Measurements from ENCODE around the gene FYB1. TPM values are rescaled to one million over a fixed set of nuclear protein-coding genes. Genes with fewer than 3 reads are reported as not detected.

The FYB1 gene
- total RNA-seq, 1 donor = under 0.01 TPM

- Histone ChIP-seq H3K36me3 (ENCODE audit: insufficient read depth, low read length) (no peaks in the 10 kb centered on the region), H3K9me3 (ENCODE audit: low read depth, low read length) (no peaks in the 10 kb centered on the region), H3K79me2 (ENCODE audit: insufficient read depth, low read length) (no peaks in the 10 kb centered on the region), H3K4me3 (ENCODE audit: insufficient read depth, low read length) (no peak overlapping the region), H3K27ac (ENCODE audit: low read depth, low read length) (no peak overlapping the region), H3K4me2 (ENCODE audit: insufficient read depth, low read length) (no peak overlapping the region), H3K4me1 (ENCODE audit: insufficient read depth, low read length) (peaks cover under 1% of the 10 kb centered on the region), H2AFZ (ENCODE audit: low read length) (no peak overlapping the region), H4K20me1 (ENCODE audit: insufficient read depth, low read length) (no peaks in the 10 kb centered on the region), H3K27me3 (ENCODE audit: insufficient read depth, low read length) (no peaks in the 10 kb centered on the region)
- no peak for TF ChIP-seq CTCF (IDR thresholded peaks at IDR 0.05; ENCODE audit: extremely low read depth, low read depth, low read length)
- DNase-seq (ENCODE audit: insufficient read length, low spot score, missing footprints) = no peak
These were observed 621 bp downstream of the FYB1 start for GRCh38 chr5:39218482-39219402.

- Histone ChIP-seq H3K36me3 (ENCODE audit: insufficient read depth, low read length) (no peaks in the 10 kb centered on the region), H3K4me3 (ENCODE audit: insufficient read depth, low read length) (no peak overlapping the region), H3K27ac (ENCODE audit: low read depth, low read length) (no peak overlapping the region), H3K4me2 (ENCODE audit: insufficient read depth, low read length) (peak overlapping the region; percentile 18), H3K4me1 (ENCODE audit: insufficient read depth, low read length) (no peaks in the 10 kb centered on the region), H4K20me1 (ENCODE audit: insufficient read depth, low read length) (no peaks in the 10 kb centered on the region), H3K9me3 (ENCODE audit: low read depth, low read length) (no peaks in the 10 kb centered on the region), H3K27me3 (ENCODE audit: insufficient read depth, low read length) (peaks cover 7% of the 10 kb centered on the region), H3K79me2 (ENCODE audit: insufficient read depth, low read length) (no peaks in the 10 kb centered on the region), H2AFZ (ENCODE audit: low read length) (no peak overlapping the region)
- peak; percentile 79 for DNase-seq (ENCODE audit: insufficient read length, low spot score, missing footprints)
- peak; percentile 99 for TF ChIP-seq CTCF (IDR thresholded peaks at IDR 0.05; ENCODE audit: extremely low read depth, low read depth, low read length)
These were observed 1.7 kb downstream of the FYB1 start for GRCh38 chr5:39217365-39218281.

GRCh38 chr5:39216631-39217030, 2.7 kb downstream of the FYB1 start:
- no peaks in the 10 kb centered on the region for H3K36me3 ChIP-seq (ENCODE audit: insufficient read depth, low read length)
- H2AFZ ChIP-seq (ENCODE audit: low read length) = no peak overlapping the region
- H3K27ac ChIP-seq (ENCODE audit: low read depth, low read length) = no peak overlapping the region
- no peak overlapping the region for H3K4me3 ChIP-seq (ENCODE audit: insufficient read depth, low read length)
- H4K20me1 ChIP-seq (ENCODE audit: insufficient read depth, low read length) = no peaks in the 10 kb centered on the region
- no peaks in the 10 kb centered on the region for H3K4me1 ChIP-seq (ENCODE audit: insufficient read depth, low read length)
- H3K4me2 ChIP-seq (ENCODE audit: insufficient read depth, low read length) = no peak overlapping the region
- no peak for DNase-seq (ENCODE audit: insufficient read length, low spot score, missing footprints)
- no peaks in the 10 kb centered on the region for H3K9me3 ChIP-seq (ENCODE audit: low read depth, low read length)
- no peak for TF ChIP-seq CTCF (IDR thresholded peaks at IDR 0.05; ENCODE audit: extremely low read depth, low read depth, low read length)
- H3K27me3 ChIP-seq (ENCODE audit: insufficient read depth, low read length) = peaks cover 10% of the 10 kb centered on the region
- H3K79me2 ChIP-seq (ENCODE audit: insufficient read depth, low read length) = no peaks in the 10 kb centered on the region
